Sciatic nerve (tissue), 2 donors: ENCODE results near the gene SFT2D1. TPM values are rescaled to one million over a fixed set of nuclear protein-coding genes. Genes with fewer than 3 reads are reported as not detected.
A peak's percentile ranks its signal among the peaks of the same experiment; 100 is the strongest.
"Not testable (repeated sequence)": the region's sequence is repeated elsewhere in the genome, so short reads cannot be mapped to it uniquely, and the experiment has no call there.

Experiments
- ATAC-seq: fragments of 200-7000 bp; cut with Tn5 transposase; one replicate; pipeline ENCODE4 v1.9.1; 2020; ENCODE audit warnings: mild to moderate bottlenecking, moderate library complexity
- DNase-seq: peaks from one replicate; pipeline ENCODE4 v3.0.0-alpha.2; 2020; ENCODE audit warnings: low spot score
- intact Hi-C: fragments of 100-400 bp; cut with DNase I; formaldehyde crosslinking; loops from one replicate; pipeline ENCODE4 v1.14.2; 2022
- total RNA-seq: library from RNA; stranded (reverse); fragmentation: NEBNext Ultra II Directional; extraction: Animal tissue kit (Norgen Biotek cat#: 25700); gene quantifications from one replicate; pipeline ENCODE4 v1.2.1, GENCODE V29; 2021
- donor health status: DM: no; HTN: no; CAD: no.
- donor health status: DM: no; HTN: no; CAD: no.

The SFT2D1 gene
- total RNA-seq, 1 donor from 2014 or later = 46.1 TPM

GRCh38 chr6:166365806-166366205, 23.5 kb upstream of the SFT2D1 start:
- no peak for ATAC-seq
- intact Hi-C loops = no loop called here
- no peak for DNase-seq

- ATAC-seq (no peak), DNase-seq (no peak)
- intact Hi-C loops = no loop called here
These were observed 22.9 kb upstream of the SFT2D1 start for GRCh38 chr6:166365221-166365620.

- ATAC-seq = no peak
- intact Hi-C loops = no loop called here
- no peak for DNase-seq
These were observed 22.1 kb upstream of the SFT2D1 start for GRCh38 chr6:166364456-166364855.

- intact Hi-C loops, ATAC-seq, DNase-seq: not testable (repeated sequence)
These were observed 20.1 kb upstream of the SFT2D1 start for GRCh38 chr6:166362427-166362826.

- ATAC-seq (peak; percentile 96), DNase-seq (no peak)
- intact Hi-C loops = no loop called here
These were observed 18.7 kb upstream of the SFT2D1 start for GRCh38 chr6:166361077-166361429.

- DNase-seq (peak; percentile 65), ATAC-seq (peak; percentile 88)
- intact Hi-C loops = no loop called here
These were observed 18.1 kb upstream of the SFT2D1 start for GRCh38 chr6:166360243-166361076.

- intact Hi-C loops = loop anchor here (10.0 kb wide), 1 partner anchor 119 kb away; no protein-coding TSS in a partner anchor
- no peak for DNase-seq
- ATAC-seq = no peak
These were observed 13.2 kb upstream of the SFT2D1 start for GRCh38 chr6:166355552-166355951.

GRCh38 chr6:166354965-166355364, 12.6 kb upstream of the SFT2D1 start:
- DNase-seq (no peak), ATAC-seq (no peak)
- intact Hi-C loops = loop anchor here (10.0 kb wide), 1 partner anchor 120 kb away; no protein-coding TSS in a partner anchor

GRCh38 chr6:166354143-166354542, 11.8 kb upstream of the SFT2D1 start:
- intact Hi-C loops = loop anchor here (10.0 kb wide), 1 partner anchor 121 kb away; no protein-coding TSS in a partner anchor
- DNase-seq = no peak
- no peak for ATAC-seq

GRCh38 chr6:166353507-166353906, 11.2 kb upstream of the SFT2D1 start:
- ATAC-seq (no peak), DNase-seq (no peak)
- intact Hi-C loops = loop anchor here (10.0 kb wide), 1 partner anchor 121 kb away; no protein-coding TSS in a partner anchor

GRCh38 chr6:166352923-166353322, 10.6 kb upstream of the SFT2D1 start:
- no peak for ATAC-seq
- DNase-seq = no peak
- intact Hi-C loops = loop anchor here (10.0 kb wide), 1 partner anchor 122 kb away; no protein-coding TSS in a partner anchor

- no peak for DNase-seq
- ATAC-seq = no peak
- intact Hi-C loops = loop anchor here (10.0 kb wide), 1 partner anchor 123 kb away; no protein-coding TSS in a partner anchor
These were observed 9.5 kb upstream of the SFT2D1 start for GRCh38 chr6:166351715-166352285.

GRCh38 chr6:166348305-166348949, 6.1 kb upstream of the SFT2D1 start:
- ATAC-seq (no peak), DNase-seq (no peak)
- intact Hi-C loops = no loop called here

GRCh38 chr6:166346965-166347364, 4.6 kb upstream of the SFT2D1 start:
- no peak for ATAC-seq
- intact Hi-C loops = no loop called here
- DNase-seq = no peak

GRCh38 chr6:166346449-166346848, 4.1 kb upstream of the SFT2D1 start:
- DNase-seq = no peak
- intact Hi-C loops = no loop called here
- no peak for ATAC-seq

- DNase-seq, intact Hi-C loops, ATAC-seq: not testable (repeated sequence)
These were observed 3.3 kb upstream of the SFT2D1 start for GRCh38 chr6:166345672-166346071.

- DNase-seq, intact Hi-C loops: not testable (repeated sequence)
These were observed 2.6 kb upstream of the SFT2D1 start for GRCh38 chr6:166344921-166345320.

GRCh38 chr6:166344240-166344639, 1.9 kb upstream of the SFT2D1 start:
- DNase-seq (no peak), ATAC-seq (no peak)
- intact Hi-C loops = no loop called here

More at GRCh38 chr6:166344921-166345320, 2.6 kb upstream of the SFT2D1 start:
- not testable (repeated sequence) for ATAC-seq

GRCh38 chr6:166343150-166343487, 774 bp upstream of the SFT2D1 start:
- peak; percentile 3 for ATAC-seq
- intact Hi-C loops = no loop called here
- DNase-seq = no peak

GRCh38 chr6:166341977-166342348, 382 bp downstream of the SFT2D1 start:
- intact Hi-C loops = no loop called here
- ATAC-seq (peak; percentile 6), DNase-seq (peak; percentile 60)
